K562 (cell line): Measurements from ENCODE around the gene DBP. TPM values are rescaled to one million over a fixed set of nuclear protein-coding genes. Genes with fewer than 3 reads are reported as not detected.
A peak's percentile ranks its signal among the peaks of the same experiment; 100 is the strongest.

Experiments
- ATAC-seq: fragments of 200-7000 bp; cut with Tn5 transposase; 3 replicates; pipeline ENCODE4 v1.9.1; 2020; ENCODE audit warnings: moderate library complexity
- BruUV-seq: library from RNA; stranded (reverse); fragments of 400-500 nt; replicated peaks from 2 replicates; lab custom pipeline; 2021; lab: Mats Ljungman, UMichigan
- CTCF ChIA-PET: fragments of 300-600 bp; formaldehyde crosslinking; extraction: SDS; loops from one replicate; lab custom pipeline; 2021; ENCODE audit warnings: low intra/inter-chr PET ratio; lab: Yijun Ruan, JAX
- POLR2A ChIA-PET: fragments of 300-600, 350-650 bp; sonication (Branson Sonifier 250); formaldehyde crosslinking; extraction: SDS; loops from one replicate; lab custom pipeline; 2021; ENCODE audit warnings: antibody characterized with exemption, inconsistent platforms; lab: Yijun Ruan, JAX
- DNase-seq, 4 experiments: peaks; one replicate each; pipeline versions ENCODE4 v3.0.0 to v3.0.0-alpha.2; 2011 to 2018; ENCODE audit warnings: low spot score in 3 of 4, mixed read lengths in 3 of 4; ENCODE audit errors: extremely low read depth in 1 of 4
- FAIRE-seq: peaks from 2 replicates; lab custom pipeline; 2011; peaks lifted over from hg19 to GRCh38; lab: Jason Lieb, UNC
- H2AFZ ChIP-seq: 2 replicates; pipeline ENCODE4 v1.6.0; 2011; ENCODE audit warnings: low read depth, low read length, control low read depth, inconsistent platforms
- H3K27ac ChIP-seq: fragments of 200-600 bp; 3 replicates; pipeline ENCODE4 v1.8.0; 2011; ENCODE audit warnings: low read depth, mild to moderate bottlenecking, control low read depth, inconsistent platforms, low read length, moderate library complexity, mixed read lengths; ENCODE audit errors: extremely low read depth
- H3K27me3 ChIP-seq, 2 experiments: fragments of 300-600 bp in 1 of 2; 2 replicates in 1 of 2; 3 replicates in 1 of 2; pipeline versions ENCODE4 v1.6.0 to v1.8.0; 2011; ENCODE audit warnings: inconsistent platforms in 2 of 2, low read length in 2 of 2, mild to moderate bottlenecking in 1 of 2, mixed read lengths in 1 of 2, moderate library complexity in 1 of 2; ENCODE audit not compliant: control insufficient read depth in 2 of 2, insufficient read depth in 2 of 2
- H3K36me3 ChIP-seq: fragments of 300-600 bp; 3 replicates; pipeline ENCODE4 v1.8.0; 2011; ENCODE audit warnings: mild to moderate bottlenecking, low read length, inconsistent platforms; ENCODE audit not compliant: control insufficient read depth, insufficient read depth
- H3K4me1 ChIP-seq, 2 experiments: fragments of 200-600 bp in 1 of 2; replicated peaks in 1 of 2; 2 replicates in 1 of 2; 3 replicates in 1 of 2; pipeline versions ENCODE4 v1.5.1 to v1.8.0; 2011; ENCODE audit warnings: inconsistent platforms in 2 of 2, low read length in 2 of 2, mild to moderate bottlenecking in 1 of 2, mixed read lengths in 1 of 2, moderate library complexity in 1 of 2; ENCODE audit not compliant: control insufficient read depth in 2 of 2, insufficient read depth in 2 of 2
- H3K4me2 ChIP-seq: 2 replicates; pipeline ENCODE4 v1.6.1; 2011; ENCODE audit warnings: low read length, control low read depth, inconsistent platforms, mixed read lengths; ENCODE audit not compliant: insufficient read depth
- H3K4me3 ChIP-seq: fragments of 200-600 bp; sonication (generic), shearing (Covaris generic); 2 replicates; pipeline ENCODE4 v1.5.1; 2016; ENCODE audit warnings: control low read depth, inconsistent platforms
- H3K79me2 ChIP-seq: fragments of 200-600 bp; 3 replicates; pipeline ENCODE4 v1.8.0; 2011; ENCODE audit warnings: low read length, inconsistent platforms; ENCODE audit not compliant: control insufficient read depth, insufficient read depth
- H3K9ac ChIP-seq, 2 experiments: 2 replicates each; pipeline versions ENCODE4 v1.6.0 to v1.6.1; 2011; ENCODE audit warnings: low read depth in 2 of 2, low read length in 2 of 2, control low read depth in 1 of 2, inconsistent platforms in 1 of 2, mild to moderate bottlenecking in 1 of 2, mixed read lengths in 1 of 2; ENCODE audit not compliant: insufficient read depth in 1 of 2
- H3K9me1 ChIP-seq: one replicate; pipeline ENCODE4 v1.6.0; 2011; ENCODE audit warnings: inconsistent platforms, mild to moderate bottlenecking, low read length, moderate library complexity; ENCODE audit not compliant: control insufficient read depth, insufficient read depth
- H3K9me3 ChIP-seq: replicated peaks from 2 replicates; pipeline ENCODE4 v1.5.1; 2011; ENCODE audit warnings: low read depth, low read length, inconsistent platforms; ENCODE audit not compliant: control insufficient read depth, insufficient read depth
- H4K20me1 ChIP-seq: replicated peaks from 2 replicates; pipeline ENCODE4 v1.6.1; 2011; ENCODE audit warnings: low read length, inconsistent platforms, mixed read lengths; ENCODE audit not compliant: control insufficient read depth, insufficient read depth
- BRD9 ChIP-seq: fragments of 450-650 bp; IDR thresholded peaks from 2 replicates; pipeline ENCODE4 v1.6.1; 2018; ENCODE audit warnings: low read depth; ENCODE audit not compliant: partially characterized antibody
- HDGF ChIP-seq: fragments of 450-650 bp; IDR thresholded peaks from 2 replicates; pipeline ENCODE4 v1.6.1; 2016
- STAT5B ChIP-seq: fragments of 250-450 bp; sonication (Bioruptor Pico); IDR thresholded peaks from 2 replicates; pipeline ENCODE4 v1.8.0; 2021; ENCODE audit warnings: mild to moderate bottlenecking, inconsistent platforms
- ZNF121 ChIP-seq: sonication (generic); formaldehyde crosslinking; conservative IDR thresholded peaks from 2 replicates; pipeline ENCODE4 v1.8.0; 2022; ENCODE audit warnings: missing genetic modification reagents
- ZNF134 ChIP-seq: fragments of 250-450 bp; sonication (Bioruptor Pico); conservative IDR thresholded peaks from 2 replicates; pipeline ENCODE4 v1.4.0; 2020
- ZNF232 ChIP-seq: sonication (generic); formaldehyde crosslinking; IDR thresholded peaks from 2 replicates; pipeline ENCODE4 v1.8.0; 2022; ENCODE audit warnings: mild to moderate bottlenecking, missing genetic modification reagents
- ZNF324 ChIP-seq: fragments of 250-450 bp; sonication (Bioruptor Pico); IDR thresholded peaks from 2 replicates; pipeline ENCODE4 v1.4.0; 2020; ENCODE audit warnings: mild to moderate bottlenecking
- ZNF431 ChIP-seq: sonication (generic); formaldehyde crosslinking; IDR thresholded peaks from 2 replicates; pipeline ENCODE4 v1.8.0; 2022; ENCODE audit warnings: mild to moderate bottlenecking, missing genetic modification reagents
- ZNF436 ChIP-seq: fragments of 250-450, 450-650 bp; sonication (Bioruptor Pico); formaldehyde crosslinking; IDR thresholded peaks from 2 replicates; pipeline ENCODE4 v1.7.0; 2020; ENCODE audit warnings: mild to moderate bottlenecking
- ZNF583 ChIP-seq: fragments of 250-450 bp; sonication (Bioruptor Pico); IDR thresholded peaks from 2 replicates; pipeline ENCODE4 v1.4.0; 2020
- ZNF584 ChIP-seq: fragments of 200-800 bp; sonication (Bioruptor generic); IDR thresholded peaks from 2 replicates; pipeline ENCODE4 v1.6.1; 2016; ENCODE audit warnings: low read depth, mild to moderate bottlenecking, missing genetic modification characterization, missing compliant biosample characterization
- WGBS: fragments of 100-300 bp; shearing (Covaris generic); methylation state at CpG from one replicate; pipeline ENCODE4 v1.1.6; 2016; ENCODE audit warnings: low coverage, mixed read lengths; ENCODE audit not compliant: insufficient coverage; ENCODE audit errors: missing lambda C conversion rate; 5-methylcytosine and 5-hydroxymethylcytosine counted together
- in situ Hi-C: fragments of 300-500 bp; cut with MboI; formaldehyde crosslinking; loops from 4 replicates; pipeline ENCODE4 v1.15.0; 2018; ENCODE audit warnings: inconsistent platforms, mixed read lengths
- intact Hi-C: fragments of 100-400 bp; cut with micrococcal nuclease; formaldehyde crosslinking; loops from 2 replicates; pipeline ENCODE4 v1.14.2; 2022
- polyA plus RNA-seq, 8 experiments: library from polyadenylated mRNA; depleted of rRNA in 4 of 8; stranded (reverse) in 5 of 8; unstranded in 3 of 8; fragments of >200 nt; fragmentation: Nextera tagmentation in 2 of 8; fragmentation: Illumina TruSeq in 1 of 8; extraction: Ambion mirVana in 2 of 8; extraction: Trizol in 1 of 8; gene quantifications; 2 replicates each; pipeline versions ENCODE4 v1.2.1 to v1.2.3, GENCODE V29; 2011 to 2014; ENCODE audit warnings: inconsistent platforms in 1 of 8, missing spikeins in 1 of 8
- total RNA-seq, 7 experiments: library from RNA; depleted of rRNA in 6 of 7; stranded (reverse); fragments of >200 nt in 6 of 7; fragmentation: Illumina TruSeq in 2 of 7; extraction: Trizol in 2 of 7; gene quantifications; 2 replicates each; pipeline versions ENCODE4 v1.2.1 to v1.2.3, GENCODE V29; 2011 to 2021; ENCODE audit warnings: low replicate concordance in 1 of 7
- TF ChIP-seq, protein P1 (sequence below): fragments of 450-650 bp; conservative IDR thresholded peaks from 2 replicates; pipeline ENCODE4 v1.6.1; 2016; ENCODE audit warnings: missing genetic modification characterization, low read depth, mild to moderate bottlenecking, missing compliant biosample characterization, moderate library complexity
- TF ChIP-seq, protein P2 (sequence below): fragments of 250-450 bp; sonication (Bioruptor Pico); IDR thresholded peaks from 2 replicates; pipeline ENCODE4 v1.4.0; 2020; ENCODE audit warnings: mild to moderate bottlenecking, moderate library complexity
- TF ChIP-seq, protein P3 (sequence below): fragments of 200-800 bp; sonication (Bioruptor generic); IDR thresholded peaks from 2 replicates; pipeline ENCODE4 v1.6.1; 2016; ENCODE audit warnings: missing genetic modification characterization, missing compliant biosample characterization

DBP gene
- total and polyA plus RNA-seq, 9 of the 15 experiments (the other 6 are each of a cell fraction or from before 2014, with no cell fraction given) = 0.25 to 5.5 (median 1.8) TPM

DNA sequence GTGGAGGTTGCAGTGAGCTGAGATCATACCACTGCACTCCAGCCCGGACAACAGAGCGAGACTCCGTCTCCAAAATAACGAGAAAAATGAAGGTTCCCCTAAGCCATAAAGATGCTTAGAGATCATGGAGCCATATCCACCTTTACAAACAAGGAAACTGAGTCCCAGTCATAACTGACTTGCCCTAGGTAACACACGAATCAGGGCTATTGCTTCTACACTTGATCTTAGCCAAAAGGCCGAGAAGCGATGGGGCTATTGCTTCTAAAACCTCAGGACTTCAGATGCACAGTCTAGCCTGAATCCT lies 3.2 kb downstream of the DBP start:
- H4K20me1 ChIP-seq = 0 out of 2 replicates have a peak, but pooled peaks cover 4% of the 10 kb centered on the region
- ChIA-PET POLR2A (interaction anchor here (0.6 to 2.4 kb wide), 8 partner anchors 9 to 300 kb away, joined by 3 to 18 read pairs (median 4); partner anchors contain the start of genes DHDH, RPL18 and SPHK2), CTCF (no interaction called here)
- no peak for ATAC-seq
- WGBS = 22% methylated on average over 7 of the region's 7 CpGs
- no peaks in the 10 kb centered on the region for H3K27me3 ChIP-seq
- intact Hi-C loops (no loop called here), in situ Hi-C loops (no loop called here)
- peaks cover 2% of the 10 kb centered on the region; the same call in 1 of the 3 replicates for H3K36me3 ChIP-seq
- peak overlapping the region; percentile 88 for H3K27ac ChIP-seq
- no peaks in the 10 kb centered on the region for H3K9me3 ChIP-seq
- H3K4me2 ChIP-seq = peak overlapping the region; percentile 83
- H3K4me1 ChIP-seq = peaks cover 40 to 86% of the 10 kb centered on the region in 2 experiments
- peak overlapping the region; percentile 86 for H2AFZ ChIP-seq
- FAIRE-seq = no peak
- BruUV-seq = no TSS peak
- peak overlapping the region; percentile 19; the same call in 1 of the 2 replicates for H3K4me3 ChIP-seq
- peaks cover 16% of the 10 kb centered on the region; the same call in 2 of the 3 replicates for H3K79me2 ChIP-seq
- H3K9me1 ChIP-seq = peaks cover 4% of the 10 kb centered on the region
- DNase-seq = no peak
- peak overlapping the region; percentile 59 to 61; a peak in 3 of 4 replicates for H3K9ac ChIP-seq
- TF ChIP-seq, protein P1, sequence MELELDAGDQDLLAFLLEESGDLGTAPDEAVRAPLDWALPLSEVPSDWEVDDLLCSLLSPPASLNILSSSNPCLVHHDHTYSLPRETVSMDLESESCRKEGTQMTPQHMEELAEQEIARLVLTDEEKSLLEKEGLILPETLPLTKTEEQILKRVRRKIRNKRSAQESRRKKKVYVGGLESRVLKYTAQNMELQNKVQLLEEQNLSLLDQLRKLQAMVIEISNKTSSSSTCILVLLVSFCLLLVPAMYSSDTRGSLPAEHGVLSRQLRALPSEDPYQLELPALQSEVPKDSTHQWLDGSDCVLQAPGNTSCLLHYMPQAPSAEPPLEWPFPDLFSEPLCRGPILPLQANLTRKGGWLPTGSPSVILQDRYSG (tag) = 0 out of 2 replicates have a peak, but pooled peaks have one; percentile 23
- TF ChIP-seq ZNF583 (CRISPR knock-in tag) (no peak), ZNF324 (CRISPR knock-in tag) (no peak), BRD9 (peak; percentile 15), ZNF232 (CRISPR knock-in tag) (no peak), ZNF431 (CRISPR knock-in tag) (peak; percentile 54; the same call in 1 of the 2 replicates), STAT5B (CRISPR knock-in tag) (no peak), ZNF436 (CRISPR knock-in tag) (peak; percentile 24; the same call in 1 of the 2 replicates), ZNF584 (CRISPR knock-in tag) (no peak), HDGF (peak; percentile 41; the same call in 1 of the 2 replicates), ZNF121 (0 out of 2 replicates have a peak, but pooled peaks have one; percentile 35), ZNF134 (CRISPR knock-in tag) (no peak)
- TF ChIP-seq, protein P2, sequence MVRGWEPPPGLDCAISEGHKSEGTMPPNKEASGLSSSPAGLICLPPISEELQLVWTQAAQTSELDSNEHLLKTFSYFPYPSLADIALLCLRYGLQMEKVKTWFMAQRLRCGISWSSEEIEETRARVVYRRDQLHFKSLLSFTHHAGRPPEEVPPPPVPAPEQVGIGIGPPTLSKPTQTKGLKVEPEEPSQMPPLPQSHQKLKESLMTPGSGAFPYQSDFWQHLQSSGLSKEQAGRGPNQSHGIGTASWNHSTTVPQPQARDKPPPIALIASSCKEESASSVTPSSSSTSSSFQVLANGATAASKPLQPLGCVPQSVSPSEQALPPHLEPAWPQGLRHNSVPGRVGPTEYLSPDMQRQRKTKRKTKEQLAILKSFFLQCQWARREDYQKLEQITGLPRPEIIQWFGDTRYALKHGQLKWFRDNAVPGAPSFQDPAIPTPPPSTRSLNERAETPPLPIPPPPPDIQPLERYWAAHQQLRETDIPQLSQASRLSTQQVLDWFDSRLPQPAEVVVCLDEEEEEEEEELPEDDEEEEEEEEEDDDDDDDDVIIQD (CRISPR knock-in tag) = no peak
- TF ChIP-seq, protein P3, sequence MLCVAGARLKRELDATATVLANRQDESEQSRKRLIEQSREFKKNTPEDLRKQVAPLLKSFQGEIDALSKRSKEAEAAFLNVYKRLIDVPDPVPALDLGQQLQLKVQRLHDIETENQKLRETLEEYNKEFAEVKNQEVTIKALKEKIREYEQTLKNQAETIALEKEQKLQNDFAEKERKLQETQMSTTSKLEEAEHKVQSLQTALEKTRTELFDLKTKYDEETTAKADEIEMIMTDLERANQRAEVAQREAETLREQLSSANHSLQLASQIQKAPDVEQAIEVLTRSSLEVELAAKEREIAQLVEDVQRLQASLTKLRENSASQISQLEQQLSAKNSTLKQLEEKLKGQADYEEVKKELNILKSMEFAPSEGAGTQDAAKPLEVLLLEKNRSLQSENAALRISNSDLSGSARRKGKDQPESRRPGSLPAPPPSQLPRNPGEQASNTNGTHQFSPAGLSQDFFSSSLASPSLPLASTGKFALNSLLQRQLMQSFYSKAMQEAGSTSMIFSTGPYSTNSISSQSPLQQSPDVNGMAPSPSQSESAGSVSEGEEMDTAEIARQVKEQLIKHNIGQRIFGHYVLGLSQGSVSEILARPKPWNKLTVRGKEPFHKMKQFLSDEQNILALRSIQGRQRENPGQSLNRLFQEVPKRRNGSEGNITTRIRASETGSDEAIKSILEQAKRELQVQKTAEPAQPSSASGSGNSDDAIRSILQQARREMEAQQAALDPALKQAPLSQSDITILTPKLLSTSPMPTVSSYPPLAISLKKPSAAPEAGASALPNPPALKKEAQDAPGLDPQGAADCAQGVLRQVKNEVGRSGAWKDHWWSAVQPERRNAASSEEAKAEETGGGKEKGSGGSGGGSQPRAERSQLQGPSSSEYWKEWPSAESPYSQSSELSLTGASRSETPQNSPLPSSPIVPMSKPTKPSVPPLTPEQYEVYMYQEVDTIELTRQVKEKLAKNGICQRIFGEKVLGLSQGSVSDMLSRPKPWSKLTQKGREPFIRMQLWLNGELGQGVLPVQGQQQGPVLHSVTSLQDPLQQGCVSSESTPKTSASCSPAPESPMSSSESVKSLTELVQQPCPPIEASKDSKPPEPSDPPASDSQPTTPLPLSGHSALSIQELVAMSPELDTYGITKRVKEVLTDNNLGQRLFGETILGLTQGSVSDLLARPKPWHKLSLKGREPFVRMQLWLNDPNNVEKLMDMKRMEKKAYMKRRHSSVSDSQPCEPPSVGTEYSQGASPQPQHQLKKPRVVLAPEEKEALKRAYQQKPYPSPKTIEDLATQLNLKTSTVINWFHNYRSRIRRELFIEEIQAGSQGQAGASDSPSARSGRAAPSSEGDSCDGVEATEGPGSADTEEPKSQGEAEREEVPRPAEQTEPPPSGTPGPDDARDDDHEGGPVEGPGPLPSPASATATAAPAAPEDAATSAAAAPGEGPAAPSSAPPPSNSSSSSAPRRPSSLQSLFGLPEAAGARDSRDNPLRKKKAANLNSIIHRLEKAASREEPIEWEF (CRISPR knock-in tag) = 0 out of 2 replicates have a peak, but pooled peaks have one; percentile 22
